ENCODE results near the gene DLG1.

GRCh38 chr3:197167549-197167948 lies 130.9 kb downstream of the DLG1 start:
- TF ChIP-seq POLR2A (IDR thresholded peaks at IDR 0.05) = no peak
- no peak for TF ChIP-seq CTCF (IDR thresholded peaks at IDR 0.05)

All from adrenal gland (tissue), 5 donors.